Activated T-cell treated with anti-CD3 and anti-CD28 coated beads for 24 hours (primary cell): ENCODE results near the gene ZNF778.
"Not testable (repeated sequence)": the region's sequence is repeated elsewhere in the genome, so short reads cannot be mapped to it uniquely, and the experiment has no call there.

Experiments
- DNase-seq: peaks from one replicate; pipeline ENCODE4 v3.0.0-alpha.2; 2020; ENCODE audit warnings: low read depth

ZNF778 gene

DNA sequence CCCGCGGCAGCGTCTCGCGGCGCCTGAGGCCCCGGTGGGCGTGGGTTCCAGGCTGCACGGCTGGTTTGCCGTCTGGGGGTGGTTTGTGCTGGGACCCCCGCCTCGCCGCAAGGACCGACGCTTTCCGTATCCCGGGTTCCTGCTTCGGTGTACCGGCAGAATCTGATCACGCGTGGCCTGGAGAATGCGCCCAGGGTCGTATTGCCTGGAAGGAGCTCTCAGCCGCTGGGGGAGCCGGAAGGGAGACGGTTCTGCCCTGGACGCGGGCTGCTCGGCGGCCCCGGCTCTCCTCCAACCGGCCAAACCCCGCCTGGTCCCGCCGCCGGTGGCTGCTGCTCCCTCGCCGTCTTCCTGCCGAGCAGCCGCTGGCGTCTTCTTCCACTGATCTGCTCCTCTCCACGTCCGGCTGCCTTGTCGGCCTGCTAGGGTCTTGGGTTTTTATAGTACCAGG is 39.8 kb downstream of the ZNF778 start:
- no peak for DNase-seq

DNA sequence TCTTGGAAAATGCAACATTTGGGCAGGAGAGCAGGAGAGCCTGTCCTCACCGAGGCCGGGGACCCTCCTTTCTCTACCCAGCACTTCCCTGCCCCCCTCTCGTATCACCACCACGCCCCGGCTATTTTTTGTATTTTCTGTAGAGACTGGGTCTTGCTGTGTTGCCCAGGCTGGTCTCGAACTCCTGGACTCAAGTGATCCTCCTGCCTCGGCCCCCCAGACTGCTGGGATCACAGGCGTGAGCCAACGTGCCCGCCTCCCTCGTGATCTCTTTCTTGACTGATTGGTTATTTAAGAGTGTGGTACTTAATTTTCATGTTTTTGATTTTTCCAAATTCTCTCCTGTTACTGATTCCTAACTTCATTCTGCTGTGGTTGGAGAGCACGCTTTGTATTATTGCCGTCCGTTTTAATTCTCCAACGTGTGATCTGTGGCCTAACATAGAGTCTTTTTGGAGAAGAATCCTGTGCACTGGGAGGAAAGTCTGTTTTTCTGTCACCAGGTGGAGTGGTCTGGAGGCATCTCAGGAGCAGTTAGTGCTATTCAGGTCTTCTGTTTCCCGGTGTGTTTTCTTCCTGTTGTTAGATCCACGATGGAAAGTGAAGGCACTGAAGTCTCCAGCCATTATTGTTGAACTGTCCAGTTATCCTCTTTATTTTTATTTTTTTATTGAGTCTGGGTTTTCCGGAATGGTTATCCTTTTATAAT is 40.4 kb downstream of the ZNF778 start:
- DNase-seq, result no peak

DNA sequence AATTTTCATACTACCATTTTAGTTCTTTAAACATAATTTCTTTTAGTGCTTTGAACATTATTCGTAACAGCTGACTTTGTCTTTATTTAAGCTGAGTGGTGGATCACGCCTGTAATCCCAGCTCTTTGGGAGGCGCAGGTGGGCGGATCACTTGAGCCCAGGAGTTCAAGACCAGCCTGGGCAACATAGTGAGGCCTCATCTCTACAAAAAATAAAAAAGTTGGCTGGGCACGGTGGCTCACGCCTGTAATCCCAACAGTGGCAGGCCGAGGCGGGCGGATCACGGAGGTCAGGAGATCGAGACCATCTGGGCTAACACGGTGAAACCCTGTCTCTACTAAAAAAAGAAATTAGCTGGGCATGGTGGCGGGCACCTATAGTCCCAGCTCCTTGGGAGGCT is 42.4 kb downstream of the ZNF778 start:
- not testable (repeated sequence) for DNase-seq

DNA sequence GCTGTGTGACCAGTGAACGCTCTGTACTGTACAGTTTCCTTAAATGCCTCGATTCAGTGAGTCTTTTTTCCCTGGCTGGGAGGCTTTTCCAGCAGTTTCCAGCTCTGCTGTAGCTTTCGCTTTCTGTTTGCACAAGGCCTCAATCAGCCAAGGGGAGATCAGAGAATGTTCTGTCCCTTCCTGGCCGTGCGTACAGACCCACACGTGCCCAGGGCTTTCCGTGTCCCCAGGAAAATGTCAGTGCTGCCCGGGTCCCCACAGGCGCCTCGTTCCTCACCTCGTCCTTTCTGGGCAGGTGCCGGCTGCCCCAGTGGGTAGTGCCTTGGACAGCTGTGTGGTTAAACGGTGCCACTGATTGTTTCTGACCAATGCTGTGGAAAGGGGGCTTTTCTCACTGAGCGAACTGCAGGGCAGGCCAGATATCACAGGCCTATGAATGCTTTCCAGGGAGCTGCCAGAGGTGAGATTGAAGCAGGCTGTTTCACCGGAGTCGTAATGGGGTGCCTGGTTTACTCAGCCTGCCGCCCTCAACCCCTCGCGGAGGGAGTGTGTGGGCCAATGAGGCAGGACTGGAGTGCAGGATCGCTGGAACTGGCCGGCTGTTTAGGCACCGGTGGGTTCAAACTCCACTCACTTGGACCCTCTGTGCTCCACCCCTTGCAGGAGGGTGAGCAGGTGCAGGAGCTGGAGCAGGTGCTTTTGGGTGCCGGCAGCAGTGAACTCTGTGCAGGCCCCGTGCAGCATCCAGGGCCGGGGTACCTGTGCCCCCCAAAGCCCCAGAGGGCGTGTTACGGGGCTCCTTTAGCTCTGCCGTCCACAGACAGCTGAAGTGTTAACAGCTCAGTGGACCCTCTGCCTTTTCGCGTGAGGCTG is 44.4 kb downstream of the ZNF778 start:
- no peak for DNase-seq

DNA sequence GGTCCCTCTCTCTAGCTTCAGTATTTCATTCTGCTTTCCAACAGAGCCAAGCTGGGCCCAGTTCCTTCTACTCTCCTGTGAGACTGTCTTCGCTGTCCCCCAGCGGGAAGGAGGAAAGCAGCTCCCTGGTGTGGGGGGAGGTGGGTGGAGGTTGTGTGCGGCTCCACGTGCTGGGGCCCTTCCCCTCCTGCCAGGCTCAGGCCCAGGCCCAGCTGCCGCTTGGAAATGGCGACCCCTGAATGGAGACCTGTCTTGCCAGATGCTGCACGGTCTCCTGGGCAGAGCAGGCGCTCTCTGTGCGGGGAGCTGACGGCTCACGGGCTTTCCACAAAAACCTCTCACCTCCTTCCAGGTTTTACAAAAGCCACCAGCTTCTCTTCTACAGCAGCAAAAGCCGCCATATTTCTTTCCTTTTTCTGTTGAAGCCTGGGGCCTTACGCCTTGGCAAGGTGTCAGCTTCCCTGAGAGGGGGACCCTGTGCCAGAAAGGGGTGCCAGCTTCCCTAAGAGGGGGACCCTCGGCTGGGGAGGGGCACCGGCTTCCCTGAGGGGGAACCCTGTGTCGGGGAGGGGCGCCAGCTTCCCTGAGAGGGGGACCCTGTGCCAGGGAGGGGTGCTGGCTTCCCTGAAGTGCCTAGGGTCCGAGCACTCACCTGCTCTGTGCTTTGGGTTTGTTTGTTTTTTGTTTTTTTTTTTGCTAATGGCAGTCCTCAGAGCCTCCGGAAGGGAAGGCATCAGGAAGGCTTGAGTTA is 47.5 kb downstream of the ZNF778 start:
- no peak for DNase-seq

- DNase-seq, result no peak
These were observed 48.1 kb downstream of the ZNF778 start for GRCh38 chr16:89265647-89266046.

DNA sequence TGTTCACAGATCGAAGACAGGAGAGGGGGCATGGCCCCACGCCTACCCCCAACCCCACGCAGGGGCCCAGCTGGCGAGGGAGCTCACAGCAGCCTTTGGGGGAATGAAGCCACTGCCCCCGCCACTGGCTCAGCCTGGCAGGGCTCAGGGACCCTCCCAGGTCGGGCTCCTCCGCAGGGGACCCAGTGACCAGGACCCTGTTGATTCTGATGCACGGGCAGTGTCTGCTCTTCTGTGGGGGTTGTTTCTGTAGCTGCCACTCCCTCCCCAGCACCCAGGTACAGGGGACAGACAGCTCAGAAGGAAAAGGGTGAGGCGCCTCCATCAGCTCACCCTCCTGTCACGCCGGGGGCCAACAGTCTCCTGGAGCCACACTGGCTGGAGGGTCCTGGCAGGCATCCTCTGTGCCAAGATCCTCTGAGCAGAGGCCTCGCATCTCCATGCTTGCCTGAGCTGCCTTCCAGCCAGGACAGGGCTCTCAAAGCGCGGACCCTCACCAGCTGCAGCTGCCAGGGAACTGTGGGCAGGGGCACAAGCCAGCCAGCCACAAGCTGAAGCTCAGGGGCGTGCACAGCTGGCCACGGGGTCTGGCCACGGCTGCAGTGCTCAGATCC is 49.1 kb downstream of the ZNF778 start:
- DNase-seq, result no peak

- not testable (repeated sequence) for DNase-seq
These were observed 50.2 kb downstream of the ZNF778 start for GRCh38 chr16:89267746-89268145.

GRCh38 chr16:89268585-89268984 is 51.1 kb downstream of the ZNF778 start:
- no peak for DNase-seq

GRCh38 chr16:89268987-89269735 is 51.7 kb downstream of the ZNF778 start:
- no peak for DNase-seq

DNA sequence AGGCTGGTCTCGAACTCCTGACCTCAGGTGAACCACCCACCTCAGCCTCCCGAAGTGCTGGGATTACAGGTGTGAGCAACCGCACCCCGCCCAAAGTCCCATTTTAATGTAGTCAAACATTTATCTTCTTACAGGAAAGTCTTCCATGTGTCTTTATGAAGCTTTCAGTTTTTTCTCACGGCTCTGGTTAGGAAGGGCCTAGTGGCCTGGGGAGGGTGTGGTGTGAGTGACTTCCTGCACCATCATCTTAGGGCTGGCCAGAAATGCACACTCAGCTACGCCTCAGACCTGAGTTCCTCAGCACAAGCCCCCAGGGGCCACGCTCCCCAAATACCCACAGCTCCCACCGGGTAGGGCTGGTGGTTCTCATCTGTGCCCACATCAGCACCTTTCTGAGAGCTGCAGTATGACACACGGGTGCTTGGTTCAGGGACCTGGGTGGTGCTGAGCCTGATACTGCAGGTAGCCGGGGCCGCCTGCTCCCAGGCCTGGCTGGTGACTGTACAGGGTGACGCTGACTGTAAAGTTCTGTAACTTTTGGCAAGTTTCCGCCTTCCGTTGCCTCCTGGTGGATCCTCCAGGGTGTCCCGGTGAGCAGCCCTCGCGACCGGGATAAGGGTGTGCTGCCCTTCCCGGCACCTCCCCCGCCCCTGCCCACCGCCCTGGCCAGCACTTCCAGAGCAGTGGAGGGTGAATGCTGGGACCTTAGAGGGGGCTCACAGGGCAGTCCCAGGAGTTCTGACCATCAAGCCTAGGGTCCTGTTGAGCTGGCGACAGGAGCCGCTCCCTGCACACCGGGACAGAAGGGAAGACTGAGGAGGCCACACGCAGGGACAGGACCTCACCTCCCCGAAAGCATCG is 52.5 kb downstream of the ZNF778 start:
- no peak for DNase-seq

DNA sequence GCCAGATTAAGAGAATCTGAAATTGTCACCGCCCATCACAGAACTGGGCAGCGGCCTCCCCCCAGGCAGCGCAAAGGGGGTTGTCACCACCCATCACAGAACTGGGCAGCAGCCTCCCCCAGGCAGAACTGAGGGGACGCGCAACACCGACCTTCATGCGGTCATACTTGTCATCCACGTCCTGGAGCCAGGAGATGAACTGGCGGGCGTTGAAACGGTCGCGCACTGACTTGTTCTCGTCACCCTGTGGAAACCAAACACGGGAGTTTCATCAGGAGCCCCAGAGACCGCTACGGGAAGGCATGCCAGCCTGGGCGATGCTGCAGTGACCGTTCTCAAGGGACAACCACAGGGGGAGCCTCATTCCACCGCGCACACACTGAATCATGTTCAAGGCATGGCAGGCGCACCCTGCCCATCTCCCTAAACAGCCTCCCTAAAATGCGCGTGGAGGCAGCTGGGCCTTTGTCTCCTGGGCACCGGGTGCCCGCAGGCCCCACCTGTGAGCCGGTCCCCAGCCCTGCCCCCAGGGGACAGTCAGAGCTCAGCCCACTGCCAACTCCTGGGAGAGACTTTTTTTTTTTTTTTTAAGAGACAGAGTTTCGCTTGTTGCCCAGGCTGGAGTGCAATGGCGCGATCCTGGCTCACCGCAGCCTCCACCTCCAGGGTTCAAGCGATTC is 53.3 kb downstream of the ZNF778 start:
- DNase-seq, result no peak

GRCh38 chr16:89272631-89273030 is 55.1 kb downstream of the ZNF778 start:
- DNase-seq, result no peak

DNA sequence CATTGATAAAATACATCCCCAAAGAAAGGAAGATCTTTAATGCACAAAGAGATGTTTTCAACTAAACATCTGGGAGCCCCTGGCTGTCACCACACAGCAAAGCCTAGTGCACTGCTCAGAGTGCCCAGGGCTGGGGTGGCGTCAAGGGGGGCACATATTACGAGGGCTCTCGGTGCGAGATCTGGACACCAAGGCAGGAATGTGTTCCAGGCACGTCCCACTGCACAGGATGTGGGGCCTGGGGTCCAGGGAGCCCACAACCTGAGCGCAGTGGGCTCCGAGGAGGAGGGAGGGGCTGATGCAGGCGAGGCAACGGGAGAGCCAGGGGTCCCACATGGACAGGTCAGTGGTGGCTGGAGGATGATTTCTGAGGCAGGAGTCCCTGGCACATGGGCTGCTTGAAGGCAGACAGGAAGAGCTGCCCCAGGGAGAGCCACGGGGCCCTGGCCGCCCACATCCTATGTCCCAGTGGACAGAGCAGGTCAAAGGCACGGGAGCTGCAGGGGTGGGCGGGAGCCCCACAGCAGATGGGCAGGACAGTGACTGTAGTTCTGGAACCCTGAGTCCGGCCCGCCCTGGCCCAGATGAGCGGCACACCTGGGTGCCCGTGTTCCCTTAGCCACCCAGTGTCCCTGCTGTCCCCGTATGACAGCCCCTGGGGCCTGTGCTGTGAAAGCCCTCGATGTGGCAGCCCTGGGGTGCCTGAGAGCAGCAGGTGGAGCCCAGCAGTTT is 56.4 kb downstream of the ZNF778 start:
- DNase-seq, result no peak

GRCh38 chr16:89274561-89275283 is 57.2 kb downstream of the ZNF778 start:
- DNase-seq, result no peak

DNA sequence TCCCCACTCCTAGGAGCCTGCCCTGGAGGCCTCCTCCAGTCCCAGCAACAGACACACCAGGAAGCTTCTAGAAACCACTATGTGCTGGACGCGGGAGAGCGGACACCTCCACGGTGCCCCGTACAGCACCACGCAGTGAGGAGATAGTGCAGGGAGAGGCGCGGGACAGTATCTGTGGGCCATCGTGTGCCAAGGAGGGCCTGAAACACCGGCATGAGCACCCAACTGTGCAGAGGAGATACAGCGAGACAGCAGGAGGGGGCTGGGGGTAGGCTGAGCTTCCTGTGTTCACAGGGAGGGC is 57.7 kb downstream of the ZNF778 start:
- no peak for DNase-seq

- no peak for DNase-seq
These were observed 58.6 kb downstream of the ZNF778 start for GRCh38 chr16:89275837-89276720.

DNA sequence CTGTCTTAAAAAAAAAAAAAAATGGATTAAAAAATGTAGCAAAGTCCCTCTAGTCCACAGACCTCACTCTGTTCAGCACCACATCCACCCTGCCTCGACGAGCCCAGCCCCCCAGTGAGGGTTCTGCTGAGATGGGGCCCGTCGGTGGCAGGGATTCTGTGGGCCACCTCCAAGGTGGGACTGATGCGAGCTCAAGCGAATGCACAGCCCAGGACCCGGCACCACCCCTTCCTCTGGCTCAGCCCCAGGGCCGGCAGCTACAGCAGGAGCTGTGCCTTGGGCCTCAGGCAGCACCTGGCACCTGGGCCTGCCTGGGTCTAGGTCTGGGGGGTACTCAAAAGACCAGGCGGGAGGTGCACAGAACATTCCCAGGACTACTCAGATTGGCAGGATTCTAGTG is 59.5 kb downstream of the ZNF778 start:
- no peak for DNase-seq
